Activated naive CD8-positive, alpha-beta T cell treated with anti-CD3 and anti-CD28 coated beads, Interleukin-2, amount 50 U/mL, for 24 hours (primary cell): ENCODE measurements around the gene PTPRE.

ENCODE experiments used
- ATAC-seq: fragments of 150-1000 bp; cut with Tn5 transposase; one replicate; pipeline ENCODE4 v1.10.0; 2021
- DNase-seq: peaks from one replicate; pipeline ENCODE4 v3.0.0; 2021
- H3K27ac Mint-ChIP-seq: one replicate; pipeline ENCODE4 v1.8.0; 2021; ENCODE audit warnings: mild to moderate bottlenecking, mixed read lengths
- H3K27me3 Mint-ChIP-seq: one replicate; pipeline ENCODE4 v1.8.0; 2021; ENCODE audit warnings: mixed read lengths
- H3K36me3 Mint-ChIP-seq: one replicate; pipeline ENCODE4 v1.8.0; 2021; ENCODE audit warnings: low read depth, mixed read lengths
- H3K4me1 Mint-ChIP-seq: one replicate; pipeline ENCODE4 v1.8.0; 2021; ENCODE audit warnings: mixed read lengths
- H3K4me3 Mint-ChIP-seq: one replicate; pipeline ENCODE4 v1.8.0; 2021; ENCODE audit warnings: mild to moderate bottlenecking, moderate library complexity, mixed read lengths
- H3K9me3 Mint-ChIP-seq: one replicate; pipeline ENCODE4 v1.8.0; 2021; ENCODE audit warnings: mixed read lengths

Gene PTPRE

DNA sequence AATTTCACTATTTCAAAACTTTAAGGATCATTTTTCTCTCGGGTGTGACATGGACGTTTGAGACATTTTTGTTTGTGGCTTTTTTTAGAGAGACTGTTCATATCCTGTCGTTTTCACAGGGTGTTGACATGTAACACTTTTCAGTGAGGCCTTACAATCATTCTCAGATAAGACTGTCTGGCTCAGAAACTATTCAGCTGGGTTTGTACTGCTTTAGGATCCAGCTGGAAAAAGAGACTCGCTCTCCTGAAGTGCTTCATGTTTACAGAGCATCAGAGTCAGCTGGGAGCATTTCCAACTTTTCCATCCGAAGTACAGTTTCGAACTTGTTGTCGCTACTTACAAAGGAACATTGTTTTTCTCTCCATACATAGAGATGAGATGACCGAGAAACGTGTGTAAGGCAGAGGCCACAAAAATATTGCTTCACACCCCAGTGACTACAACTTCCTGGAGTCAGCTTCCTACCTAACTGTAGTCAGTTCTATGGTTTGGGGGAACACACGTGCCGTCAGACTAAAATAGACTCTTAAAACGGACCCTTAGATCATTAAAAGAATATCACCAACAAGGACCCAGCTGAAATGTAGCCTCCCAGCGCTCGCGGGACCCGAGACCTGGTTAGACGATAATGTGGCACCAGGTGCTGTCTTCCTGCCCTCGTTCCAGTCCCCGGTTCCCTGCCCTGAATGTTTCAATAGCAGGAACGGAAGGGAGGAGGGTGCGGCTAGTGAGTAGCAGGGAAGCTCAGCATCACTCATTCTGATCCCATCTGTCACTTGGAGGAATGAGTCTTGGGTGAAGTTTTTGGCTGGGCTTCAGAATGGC lies 141.3 kb downstream of the PTPRE start:
- ATAC-seq, result peak; percentile 35
- H3K4me3 Mint-ChIP-seq, result peak overlapping the region; percentile 89
- H3K27ac Mint-ChIP-seq, result peak overlapping the region; percentile 91
- H3K9me3 Mint-ChIP-seq, result no peaks in the 10 kb centered on the region
- peaks cover 40% of the 10 kb centered on the region for H3K36me3 Mint-ChIP-seq
- H3K4me1 Mint-ChIP-seq, result peaks cover 53% of the 10 kb centered on the region
- peak; percentile 28 for DNase-seq
- H3K27me3 Mint-ChIP-seq, result no peaks in the 10 kb centered on the region

DNA sequence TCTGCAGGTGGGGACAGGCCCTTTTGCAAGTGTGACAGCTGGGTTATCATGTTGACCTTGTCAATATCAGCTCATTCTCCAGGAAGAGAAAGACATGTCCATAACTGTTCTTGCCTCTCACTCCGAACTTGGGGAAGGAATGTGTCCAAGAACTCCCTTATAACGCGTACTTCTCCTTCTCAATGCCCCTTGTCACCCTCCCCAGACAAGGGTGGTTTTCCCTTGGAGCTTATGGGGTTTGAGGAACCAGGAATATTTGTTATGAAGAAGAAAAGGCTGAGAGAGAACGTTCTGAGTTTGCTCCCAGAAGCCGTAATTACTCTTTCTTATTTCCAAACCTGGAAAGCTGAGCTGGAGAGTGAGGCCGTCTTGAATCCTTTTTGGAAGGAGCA lies 141.9 kb downstream of the PTPRE start:
- Mint-ChIP-seq H3K36me3 (peaks cover 40% of the 10 kb centered on the region), H3K4me1 (peaks cover 53% of the 10 kb centered on the region), H3K4me3 (peak overlapping the region; percentile 89), H3K9me3 (no peaks in the 10 kb centered on the region), H3K27ac (peak overlapping the region; percentile 91), H3K27me3 (no peaks in the 10 kb centered on the region)
- DNase-seq (no peak), ATAC-seq (no peak)

DNA sequence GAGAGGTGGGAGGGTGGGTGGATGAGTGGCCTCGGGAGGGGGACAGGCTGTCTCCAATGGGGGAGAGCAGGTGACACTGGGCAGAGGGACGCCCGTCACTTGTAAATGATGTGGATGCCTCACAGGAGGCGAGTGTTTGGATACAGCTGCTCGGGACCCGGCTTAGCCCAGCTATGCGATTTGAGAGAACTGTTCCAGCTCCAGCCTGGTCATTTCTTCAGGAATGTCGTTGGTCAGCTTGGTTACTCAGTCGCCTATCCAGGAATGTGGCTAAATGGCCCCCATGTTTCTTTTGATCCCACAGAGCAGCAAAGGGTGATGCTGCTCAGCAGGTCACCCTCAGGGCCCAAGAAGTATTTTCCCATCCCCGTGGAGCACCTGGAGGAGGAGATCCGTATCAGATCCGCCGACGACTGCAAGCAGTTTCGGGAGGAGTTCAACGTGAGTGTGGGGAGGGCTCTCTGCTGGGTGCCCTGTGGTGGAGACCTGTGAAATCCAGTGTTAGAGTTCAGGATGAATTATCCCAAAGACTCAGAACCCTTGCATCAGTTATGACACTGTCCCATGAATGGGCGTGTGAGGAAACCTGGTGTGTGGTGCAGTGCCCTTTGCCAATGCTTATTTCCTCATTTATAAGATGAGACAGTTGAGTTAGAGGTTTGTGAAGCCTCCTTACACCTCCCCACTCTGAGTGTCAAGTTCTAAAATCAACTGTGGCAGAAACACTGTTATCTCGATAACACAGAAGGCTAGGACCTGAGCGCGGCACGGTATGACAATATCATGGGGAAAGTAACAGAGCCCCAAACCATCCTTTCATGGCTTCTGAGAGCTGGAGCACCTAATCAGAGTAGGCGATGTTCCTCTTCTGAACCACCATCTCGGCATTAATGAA lies 142.6 kb downstream of the PTPRE start:
- peaks cover 40% of the 10 kb centered on the region for H3K36me3 Mint-ChIP-seq
- no peaks in the 10 kb centered on the region for H3K27me3 Mint-ChIP-seq
- no peak for DNase-seq
- H3K4me1 Mint-ChIP-seq, result peaks cover 53% of the 10 kb centered on the region
- H3K9me3 Mint-ChIP-seq, result no peaks in the 10 kb centered on the region
- peak overlapping the region; percentile 89 for H3K4me3 Mint-ChIP-seq
- ATAC-seq, result no peak
- H3K27ac Mint-ChIP-seq, result peak overlapping the region; percentile 13

DNA sequence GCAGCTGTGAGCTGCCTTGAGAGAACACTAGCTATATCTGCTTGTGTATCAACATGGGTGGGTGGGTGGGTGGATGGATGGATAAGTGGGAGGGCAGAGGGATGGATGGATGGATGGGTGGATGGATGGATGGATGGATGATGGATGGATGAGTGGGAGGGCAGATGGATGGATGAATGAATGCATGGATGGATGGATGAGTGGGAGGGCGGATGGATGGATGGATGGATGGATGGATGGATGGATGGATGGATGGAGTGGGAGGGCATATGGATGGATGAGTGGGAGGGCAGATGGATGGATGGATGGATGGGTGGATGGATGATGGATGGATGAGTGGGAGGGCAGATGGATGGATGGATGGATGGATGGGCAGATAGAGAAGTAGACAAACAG lies 143.2 kb downstream of the PTPRE start:
- Mint-ChIP-seq H3K27me3 (no peaks in the 10 kb centered on the region), H3K9me3 (no peaks in the 10 kb centered on the region), H3K27ac (peak overlapping the region; percentile 13), H3K4me3 (peak overlapping the region; percentile 89), H3K4me1 (peaks cover 53% of the 10 kb centered on the region), H3K36me3 (peaks cover 44% of the 10 kb centered on the region)
- DNase-seq (no peak), ATAC-seq (no peak)

DNA sequence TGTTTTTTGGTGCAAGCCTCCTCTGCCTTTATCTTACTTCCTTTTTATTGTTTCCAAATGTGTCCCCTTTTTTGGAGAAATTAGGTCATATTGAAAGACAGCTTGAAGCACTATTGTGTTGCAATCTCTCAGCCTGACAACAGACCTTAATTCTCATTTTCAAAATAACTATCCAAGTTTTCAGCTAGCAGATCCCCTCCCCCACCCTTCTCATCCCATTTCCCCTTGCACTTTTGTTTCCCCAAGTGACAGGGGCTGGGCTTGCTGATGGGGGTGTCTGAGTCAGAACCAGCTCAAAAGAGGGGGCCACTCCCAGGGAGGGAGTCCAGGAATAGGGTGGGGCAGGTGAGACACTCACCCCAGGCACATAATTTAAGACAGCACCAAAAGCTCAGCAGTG lies 144.0 kb downstream of the PTPRE start:
- Mint-ChIP-seq H3K9me3 (no peaks in the 10 kb centered on the region), H3K27ac (peak overlapping the region; percentile 14), H3K36me3 (peaks cover 51% of the 10 kb centered on the region)

DNA sequence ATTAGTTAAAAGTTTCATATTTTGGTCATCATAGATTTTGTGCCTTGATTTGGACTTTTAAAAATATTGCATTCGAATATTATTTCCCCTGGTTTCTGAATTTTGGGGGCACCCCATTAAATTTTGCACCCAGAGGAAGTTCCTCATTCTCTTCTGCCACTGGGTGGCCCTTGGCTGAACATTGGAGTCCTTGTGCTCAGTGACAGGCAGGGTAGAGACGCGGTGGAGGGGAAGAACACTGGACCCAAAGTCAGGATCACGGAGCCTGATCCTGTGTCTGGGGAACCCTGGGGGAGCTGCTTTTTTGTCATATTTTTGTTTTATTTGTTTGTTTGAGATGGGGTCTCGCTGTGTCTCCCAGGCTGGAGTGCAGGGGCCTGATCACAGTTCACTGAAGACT lies 144.6 kb downstream of the PTPRE start:
- DNase-seq (no peak), ATAC-seq (no peak)
- H3K9me3 Mint-ChIP-seq, result no peaks in the 10 kb centered on the region
- H3K36me3 Mint-ChIP-seq, result peaks cover 57% of the 10 kb centered on the region
- peaks cover 47% of the 10 kb centered on the region for H3K4me1 Mint-ChIP-seq
- no peak overlapping the region for H3K4me3 Mint-ChIP-seq
- H3K27me3 Mint-ChIP-seq, result no peaks in the 10 kb centered on the region
- H3K27ac Mint-ChIP-seq, result no peak overlapping the region

More for the DNA sequence above, 144.0 kb downstream of the PTPRE start:
- no peaks in the 10 kb centered on the region for H3K27me3 Mint-ChIP-seq
- ATAC-seq (no peak), DNase-seq (no peak)
- no peak overlapping the region for H3K4me3 Mint-ChIP-seq
- H3K4me1 Mint-ChIP-seq, result peaks cover 52% of the 10 kb centered on the region

DNA sequence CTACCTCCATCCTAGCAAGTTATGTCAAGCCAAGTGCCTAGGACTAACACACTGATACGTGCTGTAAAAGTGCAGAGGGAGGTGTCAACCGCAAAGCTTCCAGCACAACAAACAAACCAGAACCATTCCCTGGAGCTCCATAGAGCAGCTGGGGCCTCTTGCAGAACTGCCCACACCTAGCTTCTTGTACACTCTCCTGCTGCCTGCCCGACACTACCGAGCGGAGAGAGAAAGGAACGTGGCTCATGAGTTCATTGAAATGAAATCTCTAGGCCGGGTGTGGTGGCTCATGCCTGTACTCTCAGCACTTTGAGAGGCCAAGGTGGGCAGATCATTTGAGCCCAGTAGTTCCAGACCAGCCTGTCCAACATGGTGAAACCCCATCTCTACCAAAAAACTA lies 145.8 kb downstream of the PTPRE start:
- Mint-ChIP-seq H3K27me3 (no peaks in the 10 kb centered on the region), H3K27ac (no peak overlapping the region), H3K4me1 (peaks cover 43% of the 10 kb centered on the region), H3K36me3 (peaks cover 59% of the 10 kb centered on the region), H3K9me3 (no peaks in the 10 kb centered on the region), H3K4me3 (no peak overlapping the region)
- ATAC-seq, result no peak
- DNase-seq, result no peak

DNA sequence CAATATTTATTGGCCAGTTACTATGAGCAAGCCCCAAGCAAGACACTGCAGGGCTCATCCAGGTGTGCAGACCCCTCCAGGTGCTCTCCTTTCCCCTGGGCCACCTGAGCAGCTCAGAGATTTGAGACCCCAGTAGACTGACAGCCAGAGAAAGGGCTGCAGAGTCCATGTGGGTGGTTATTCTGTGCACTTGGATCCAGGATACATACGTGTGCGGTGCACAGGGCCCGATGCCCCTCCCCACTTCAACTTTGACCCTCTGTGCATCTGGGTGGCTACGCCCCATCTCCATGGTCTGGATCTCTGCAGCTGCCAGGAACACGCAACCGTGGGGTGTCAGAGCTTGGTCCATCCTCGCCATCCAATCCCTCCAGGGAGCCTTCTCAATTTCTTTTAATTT lies 146.5 kb downstream of the PTPRE start:
- no peak for ATAC-seq
- Mint-ChIP-seq H3K4me1 (peaks cover 45% of the 10 kb centered on the region), H3K9me3 (no peaks in the 10 kb centered on the region), H3K27me3 (no peaks in the 10 kb centered on the region), H3K4me3 (no peak overlapping the region), H3K36me3 (peaks cover 59% of the 10 kb centered on the region), H3K27ac (no peak overlapping the region)
- no peak for DNase-seq

DNA sequence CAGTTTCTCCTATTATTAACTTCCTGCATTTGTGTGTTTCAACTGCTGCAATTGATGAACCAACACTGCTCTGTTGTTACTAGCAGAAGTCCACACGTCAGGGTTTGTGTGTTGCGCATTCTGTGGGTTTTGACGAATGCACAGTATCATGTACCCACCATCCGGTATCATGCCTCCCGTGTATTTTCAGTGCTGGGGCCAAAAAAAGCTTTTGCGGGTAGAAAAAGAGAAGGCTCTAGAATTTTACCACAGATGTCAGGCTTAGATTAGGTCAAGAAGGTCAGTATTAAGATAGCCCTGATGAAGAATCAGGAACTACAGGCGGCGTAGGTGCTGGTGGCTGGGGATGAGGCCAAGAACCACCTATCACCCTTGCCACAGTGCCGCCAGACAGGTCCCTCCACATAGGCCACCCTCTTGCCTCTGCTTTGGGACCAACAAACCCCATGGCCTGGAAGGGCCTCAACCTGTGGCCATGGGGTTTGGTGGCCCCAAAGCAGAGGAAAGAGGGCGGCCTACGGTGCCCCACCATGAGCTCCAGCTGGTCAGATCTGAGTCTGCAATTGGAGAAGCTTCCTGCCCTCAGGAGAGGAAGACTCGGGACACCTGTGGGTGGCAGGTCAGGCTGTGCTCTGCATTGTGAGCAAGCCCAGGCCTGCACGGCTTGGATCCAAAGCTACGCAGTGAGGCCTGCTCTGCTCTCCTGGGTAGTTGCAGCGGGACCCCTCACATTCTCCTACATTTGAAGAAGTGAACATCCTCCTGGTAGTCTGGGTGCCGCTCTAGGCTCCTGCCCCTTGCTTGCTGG lies 147.5 kb downstream of the PTPRE start:
- no peak for ATAC-seq
- no peak for DNase-seq
- no peak overlapping the region for H3K27ac Mint-ChIP-seq
- peaks cover 57% of the 10 kb centered on the region for H3K36me3 Mint-ChIP-seq
- no peaks in the 10 kb centered on the region for H3K9me3 Mint-ChIP-seq
- no peak overlapping the region for H3K4me3 Mint-ChIP-seq
- peaks cover 45% of the 10 kb centered on the region for H3K4me1 Mint-ChIP-seq
- H3K27me3 Mint-ChIP-seq, result no peaks in the 10 kb centered on the region

DNA sequence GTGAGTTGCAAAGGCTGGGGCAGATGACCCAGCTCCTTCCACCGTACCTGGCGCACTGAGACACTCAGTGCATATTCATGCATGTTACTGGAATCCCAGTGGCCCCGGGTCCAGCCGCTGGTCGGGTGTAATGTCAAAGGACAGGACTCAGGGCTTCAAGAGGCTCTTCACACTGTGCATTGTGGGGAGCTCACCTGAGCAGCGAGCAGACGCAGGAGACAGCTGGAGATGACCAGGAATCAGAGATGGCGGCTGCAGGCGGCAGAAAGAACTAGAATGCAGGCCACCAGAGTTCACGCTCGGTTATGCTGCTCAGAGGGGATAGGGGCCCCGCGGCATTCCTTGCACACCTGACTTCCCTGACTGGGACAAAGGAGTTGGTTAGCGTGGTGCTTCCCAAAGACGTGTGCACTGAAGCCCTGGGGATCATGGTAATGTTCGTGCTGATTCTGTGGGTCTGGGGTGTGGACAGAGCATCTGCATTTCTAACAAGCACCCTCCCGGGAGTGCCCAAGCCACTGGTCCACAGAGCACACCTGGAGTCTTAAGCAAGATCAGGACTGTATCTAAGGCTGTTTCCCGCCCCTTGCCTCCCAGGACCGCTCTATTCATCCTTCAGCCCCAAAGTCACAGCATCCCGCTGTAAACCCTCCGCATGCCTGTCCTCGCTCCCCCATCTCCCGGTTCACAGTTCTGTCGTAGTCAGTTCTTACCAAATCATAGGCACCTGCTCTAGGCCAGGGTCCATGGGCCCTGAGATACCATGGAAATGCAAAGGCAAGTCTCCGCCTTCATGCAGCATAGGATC lies 148.4 kb downstream of the PTPRE start:
- peaks cover 46% of the 10 kb centered on the region for H3K4me1 Mint-ChIP-seq
- H3K27ac Mint-ChIP-seq, result no peak overlapping the region
- no peak overlapping the region for H3K4me3 Mint-ChIP-seq
- H3K27me3 Mint-ChIP-seq, result no peaks in the 10 kb centered on the region
- ATAC-seq (no peak), DNase-seq (no peak)
- no peaks in the 10 kb centered on the region for H3K9me3 Mint-ChIP-seq
- H3K36me3 Mint-ChIP-seq, result peaks cover 57% of the 10 kb centered on the region

DNA sequence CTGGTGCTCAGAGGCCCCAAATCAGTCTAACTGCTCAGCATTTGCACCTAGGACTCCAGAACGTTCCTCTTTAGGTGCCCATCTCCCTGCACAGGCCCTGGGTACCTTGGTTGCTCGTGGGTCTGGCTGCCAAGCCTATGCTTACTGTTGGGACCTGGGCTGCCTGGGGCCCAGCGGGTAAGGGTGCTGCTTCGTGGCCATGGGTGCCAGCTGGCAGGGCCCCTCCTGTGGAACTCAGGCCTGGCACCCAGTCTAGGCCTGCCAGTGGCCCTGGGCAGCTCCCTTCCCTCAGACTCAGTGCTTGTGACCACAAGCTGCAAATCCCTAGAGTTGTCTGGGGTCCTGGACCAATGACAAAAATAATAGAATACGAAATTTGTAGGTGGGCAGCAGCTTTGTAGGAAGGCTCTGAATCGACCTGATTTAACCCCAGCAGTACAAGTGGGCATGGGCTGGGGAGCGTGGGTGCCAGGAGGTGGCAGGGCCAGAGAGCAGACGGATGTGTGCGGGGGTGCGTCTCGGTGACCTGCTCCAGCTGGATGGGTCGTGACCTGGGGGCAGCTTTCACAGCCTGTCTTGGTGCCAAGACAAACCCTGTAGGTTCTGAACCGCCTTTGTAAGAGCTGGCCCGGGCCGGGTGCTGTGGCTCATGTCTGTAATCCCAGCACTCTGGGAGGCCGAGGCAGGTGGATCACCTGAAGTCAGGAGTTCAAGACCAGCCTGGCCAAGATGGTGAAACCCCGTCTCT lies 149.6 kb downstream of the PTPRE start:
- Mint-ChIP-seq H3K27ac (no peak overlapping the region), H3K4me3 (no peak overlapping the region), H3K9me3 (no peaks in the 10 kb centered on the region), H3K4me1 (peaks cover 40% of the 10 kb centered on the region), H3K36me3 (peaks cover 56% of the 10 kb centered on the region), H3K27me3 (no peaks in the 10 kb centered on the region)
- no peak for DNase-seq
- no peak for ATAC-seq

DNA sequence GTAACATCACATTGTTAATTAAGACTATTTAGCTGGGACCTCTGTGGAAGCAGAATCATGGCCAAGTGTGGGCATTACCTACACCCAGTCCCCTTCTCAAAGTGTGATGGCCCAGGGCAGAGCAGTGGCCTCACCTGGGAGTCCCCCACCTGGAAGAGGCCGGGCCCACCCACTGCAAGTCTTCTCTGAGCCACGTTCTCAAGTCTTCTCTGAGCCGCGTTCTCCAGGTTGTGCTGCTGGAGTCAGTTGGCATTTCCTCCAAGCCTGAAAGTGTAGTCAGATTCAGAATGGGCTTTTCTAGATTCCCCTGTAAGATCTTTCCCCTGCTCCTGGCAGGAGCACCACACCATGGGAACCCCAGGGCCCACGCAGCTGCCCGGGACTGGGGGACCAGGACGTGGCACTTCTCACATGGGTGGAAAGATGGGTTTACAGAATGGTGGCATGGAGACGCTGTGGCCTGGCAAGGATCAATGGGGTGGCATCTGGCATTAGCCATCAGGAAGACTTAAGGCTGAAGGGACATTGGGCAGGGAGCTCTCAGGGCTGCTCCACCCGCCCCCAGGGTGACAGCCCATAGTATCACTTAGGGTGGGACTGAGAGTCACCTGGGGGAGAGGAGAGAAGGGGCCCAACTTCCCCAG lies 151.3 kb downstream of the PTPRE start:
- Mint-ChIP-seq H3K36me3 (peaks cover 53% of the 10 kb centered on the region), H3K27ac (no peak overlapping the region), H3K4me3 (no peak overlapping the region), H3K4me1 (peaks cover 46% of the 10 kb centered on the region), H3K9me3 (no peaks in the 10 kb centered on the region), H3K27me3 (no peaks in the 10 kb centered on the region)
- DNase-seq (no peak), ATAC-seq (no peak)

DNA sequence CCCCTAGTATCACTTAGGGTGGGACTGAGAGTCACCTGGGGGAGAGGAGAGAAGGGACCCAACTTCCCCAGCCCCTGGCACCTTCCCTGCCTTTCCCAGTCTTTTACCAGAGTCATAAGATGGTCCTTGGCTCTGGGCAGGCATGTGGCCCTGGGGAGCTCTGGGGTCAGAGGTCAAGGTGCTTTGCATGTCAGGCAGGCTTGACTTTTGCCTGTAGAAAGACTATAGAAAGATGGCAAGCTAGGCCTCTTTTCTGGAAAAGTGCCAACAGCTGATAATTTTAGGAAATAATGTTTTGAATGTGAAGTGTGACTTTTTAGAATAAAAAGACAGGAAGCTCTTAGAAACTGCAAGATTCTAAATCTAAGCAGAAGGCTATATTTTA lies 151.8 kb downstream of the PTPRE start:
- DNase-seq, result no peak
- ATAC-seq, result no peak
- Mint-ChIP-seq H3K4me1 (peaks cover 52% of the 10 kb centered on the region), H3K36me3 (peaks cover 59% of the 10 kb centered on the region), H3K27ac (no peak overlapping the region), H3K9me3 (no peaks in the 10 kb centered on the region), H3K27me3 (no peaks in the 10 kb centered on the region), H3K4me3 (no peak overlapping the region)
